Neural crest cell (in vitro differentiated cells): ENCODE results near the gene OARD1. TPM values are rescaled to one million over a fixed set of nuclear protein-coding genes. Genes with fewer than 3 reads are reported as not detected.
A peak's percentile ranks its signal among the peaks of the same experiment; 100 is the strongest.
"Not testable (repeated sequence)": the region's sequence is repeated elsewhere in the genome, so short reads cannot be mapped to it uniquely, and the experiment has no call there.

Source experiments
- DNase-seq: peaks from one replicate; pipeline ENCODE4 v3.0.0; 2021; ENCODE audit warnings: low read depth, mixed read lengths, low spot score
- H3K27ac Mint-ChIP-seq: one replicate; pipeline ENCODE4 v1.8.0; 2021; ENCODE audit warnings: mild to moderate bottlenecking, mixed read lengths; ENCODE audit not compliant: unreplicated experiment
- H3K27me3 Mint-ChIP-seq: 2 replicates; pipeline ENCODE4 v1.8.0; 2021; ENCODE audit warnings: low read depth, mild to moderate bottlenecking, mixed read lengths
- H3K36me3 Mint-ChIP-seq: 2 replicates; pipeline ENCODE4 v1.8.0; 2021; ENCODE audit warnings: low read depth, mild to moderate bottlenecking, mixed read lengths
- H3K4me1 Mint-ChIP-seq: 2 replicates; pipeline ENCODE4 v1.8.0; 2021; ENCODE audit warnings: mixed read lengths
- H3K4me3 Mint-ChIP-seq: one replicate; pipeline ENCODE4 v1.8.0; 2021; ENCODE audit warnings: mild to moderate bottlenecking, mixed read lengths
- H3K9me3 Mint-ChIP-seq: 2 replicates; pipeline ENCODE4 v1.8.0; 2021; ENCODE audit warnings: mixed read lengths
- long read RNA-seq: library from polyadenylated mRNA; unstranded; transcript quantifications from one replicate; pipeline ENCODE4 v2.0.0, GENCODE V29; 2020
- total RNA-seq: library from RNA; stranded (reverse); gene quantifications from 2 replicates; pipeline ENCODE4 v1.2.1, GENCODE V29; 2021
- TF ChIP-seq, protein P1 (sequence below): fragments of 200-600 bp; sonication (generic); conservative IDR thresholded peaks from 2 replicates; pipeline ENCODE4 v1.5.0; 2021; ENCODE audit warnings: antibody characterized with exemption, mild to moderate bottlenecking

OARD1 gene
- 32.8 and 32.9 TPM in 2 replicates for total RNA-seq
- long read RNA-seq, transcript OARD1-210 (6 exons, 3,330 nt) = major isoform, 30 of 85 reads
- long read RNA-seq, transcript OARD1-202 (6 exons, 1,337 nt) = minor isoform, 21 of 85 reads
- long read RNA-seq, transcript OARD1-203 (6 exons, 1,515 nt) = minor isoform, 6 of 85 reads
- long read RNA-seq, transcript OARD1-207 (5 exons, 819 nt) = minor isoform, 5 of 85 reads
- long read RNA-seq, partial matches to known transcripts = 4 of 85 reads
- long read RNA-seq, other reads (novel, unspliced or antisense) = 14 of 85 reads

DNA sequence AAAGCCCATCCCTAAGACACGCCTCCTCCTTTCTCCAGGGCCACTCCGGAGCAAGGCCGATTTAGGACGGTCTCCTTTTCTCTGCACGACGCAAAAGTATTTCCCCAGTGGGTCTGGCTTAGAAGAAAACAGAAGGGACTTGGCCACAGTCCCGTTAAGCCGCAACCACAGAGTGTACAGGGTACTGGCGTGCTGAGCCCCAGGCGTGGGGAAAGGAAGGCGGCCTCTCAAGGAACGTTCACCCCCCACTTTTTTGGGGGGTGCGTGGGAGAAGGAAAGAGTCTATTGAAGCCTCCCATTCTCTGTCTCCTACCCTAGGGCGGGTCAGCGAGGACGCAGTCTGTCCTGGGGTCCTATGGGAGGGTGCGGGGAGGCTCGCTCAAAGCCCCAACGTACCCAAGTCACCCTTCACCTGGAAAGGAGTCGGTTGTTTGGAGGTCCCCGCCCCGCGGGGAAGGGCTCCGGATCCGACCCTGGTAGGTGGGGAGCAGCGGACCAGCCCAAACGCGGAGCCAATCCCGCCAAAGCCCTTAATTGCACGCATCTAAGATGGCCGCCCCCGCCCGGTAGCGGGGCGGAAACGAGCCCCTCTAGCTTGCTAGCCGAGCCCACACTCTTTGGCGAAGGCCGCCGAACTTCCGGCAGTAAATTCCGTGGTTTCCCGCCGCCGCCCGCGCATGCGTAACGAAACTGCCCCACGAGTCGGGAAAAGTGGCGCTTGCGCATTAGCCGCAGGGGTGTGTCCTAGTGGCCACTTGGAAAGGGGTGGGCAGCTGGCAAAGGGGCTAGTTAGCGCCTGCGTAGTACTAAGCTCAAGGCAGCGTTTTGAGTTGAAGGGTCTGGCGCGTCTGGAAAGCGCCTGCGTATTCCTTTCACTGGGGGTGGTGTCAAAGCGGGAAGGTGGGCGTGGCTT is at the start of gene OARD1:
Gene OARD1 (minus strand): TSS at position 434 of the 913 bp plus-strand sequence. CDS start 722 bp downstream, outside the sequence.
- TF ChIP-seq, protein P1, sequence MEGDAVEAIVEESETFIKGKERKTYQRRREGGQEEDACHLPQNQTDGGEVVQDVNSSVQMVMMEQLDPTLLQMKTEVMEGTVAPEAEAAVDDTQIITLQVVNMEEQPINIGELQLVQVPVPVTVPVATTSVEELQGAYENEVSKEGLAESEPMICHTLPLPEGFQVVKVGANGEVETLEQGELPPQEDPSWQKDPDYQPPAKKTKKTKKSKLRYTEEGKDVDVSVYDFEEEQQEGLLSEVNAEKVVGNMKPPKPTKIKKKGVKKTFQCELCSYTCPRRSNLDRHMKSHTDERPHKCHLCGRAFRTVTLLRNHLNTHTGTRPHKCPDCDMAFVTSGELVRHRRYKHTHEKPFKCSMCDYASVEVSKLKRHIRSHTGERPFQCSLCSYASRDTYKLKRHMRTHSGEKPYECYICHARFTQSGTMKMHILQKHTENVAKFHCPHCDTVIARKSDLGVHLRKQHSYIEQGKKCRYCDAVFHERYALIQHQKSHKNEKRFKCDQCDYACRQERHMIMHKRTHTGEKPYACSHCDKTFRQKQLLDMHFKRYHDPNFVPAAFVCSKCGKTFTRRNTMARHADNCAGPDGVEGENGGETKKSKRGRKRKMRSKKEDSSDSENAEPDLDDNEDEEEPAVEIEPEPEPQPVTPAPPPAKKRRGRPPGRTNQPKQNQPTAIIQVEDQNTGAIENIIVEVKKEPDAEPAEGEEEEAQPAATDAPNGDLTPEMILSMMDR = no peak

DNA sequence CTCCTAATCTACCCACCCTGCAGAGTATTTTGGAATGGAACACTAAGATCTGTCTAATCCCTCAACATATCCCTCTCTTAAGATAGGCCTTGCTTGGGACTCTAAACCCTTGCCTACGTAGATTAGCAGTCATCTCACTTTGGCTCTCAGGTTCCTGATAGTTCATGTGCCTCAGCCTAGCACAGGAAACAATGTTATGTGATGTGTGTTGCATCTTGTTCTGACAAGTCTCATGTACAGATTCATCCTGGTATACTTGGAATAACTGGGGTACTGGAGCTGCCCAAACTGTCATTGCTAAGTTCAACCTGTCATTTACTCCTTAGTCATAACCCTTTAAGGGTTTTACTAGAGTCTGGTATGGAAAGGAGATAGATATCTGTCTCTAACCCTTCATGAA is 47.9 kb upstream of the OARD1 start:
- H3K4me3 Mint-ChIP-seq = no peak overlapping the region
- H3K27me3 Mint-ChIP-seq = no peaks in the 10 kb centered on the region
- H3K9me3 Mint-ChIP-seq = no peaks in the 10 kb centered on the region
- H3K4me1 Mint-ChIP-seq = peaks cover 16% of the 10 kb centered on the region
- H3K36me3 Mint-ChIP-seq = peaks cover 6% of the 10 kb centered on the region
- TF ChIP-seq, protein P1 = no peak
- H3K27ac Mint-ChIP-seq = no peak overlapping the region
- DNase-seq = no peak

More for the DNA sequence above, at the start of gene OARD1:
- Mint-ChIP-seq H3K9me3 (no peaks in the 10 kb centered on the region), H3K27ac (peak within 1 kb of the TSS; percentile 97), H3K4me1 (peaks cover 40% of the 10 kb centered on the region), H3K36me3 (no peaks in the 10 kb centered on the region), H3K27me3 (no peaks in the 10 kb centered on the region), H3K4me3 (peak within 1 kb of the TSS; percentile 97)
- peak; percentile 100 for DNase-seq

DNA sequence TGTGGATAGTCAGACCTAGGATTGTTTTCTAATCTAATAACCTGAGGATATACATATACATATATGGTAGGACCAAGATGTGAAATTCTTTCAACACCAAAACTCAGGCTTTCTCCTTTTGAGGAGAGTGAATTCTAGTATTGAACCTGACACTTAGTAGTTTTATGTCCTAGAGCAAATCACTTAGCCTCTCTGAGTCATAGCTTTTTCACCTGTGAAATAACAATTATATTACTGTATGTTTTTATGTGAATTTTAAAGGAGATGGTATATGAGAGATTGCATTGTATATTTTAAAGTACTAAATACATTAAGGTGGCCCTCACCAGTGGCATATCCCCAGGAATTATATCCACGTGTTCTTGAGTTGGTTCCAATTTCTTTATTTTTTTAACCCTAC is 47.4 kb upstream of the OARD1 start:
- Mint-ChIP-seq H3K27me3 (no peaks in the 10 kb centered on the region), H3K27ac (no peak overlapping the region), H3K4me1 (peaks cover 19% of the 10 kb centered on the region), H3K9me3 (no peaks in the 10 kb centered on the region), H3K36me3 (peaks cover 6% of the 10 kb centered on the region), H3K4me3 (no peak overlapping the region)
- no peak for DNase-seq
- TF ChIP-seq, protein P1 = no peak

GRCh38 chr6:41115027-41115426 is 42.9 kb upstream of the OARD1 start:
- H3K9me3 Mint-ChIP-seq, H3K36me3 Mint-ChIP-seq, H3K4me3 Mint-ChIP-seq, DNase-seq, H3K27me3 Mint-ChIP-seq, H3K27ac Mint-ChIP-seq: not testable (repeated sequence)
- peaks cover 27% of the 10 kb centered on the region for H3K4me1 Mint-ChIP-seq

- peaks cover 11% of the 10 kb centered on the region for H3K4me1 Mint-ChIP-seq
Observed at GRCh38 chr6:41111017-41111416, 38.9 kb upstream of the OARD1 start.

More at GRCh38 chr6:41111017-41111416, 38.9 kb upstream of the OARD1 start:
- no peaks in the 10 kb centered on the region for H3K36me3 Mint-ChIP-seq
- TF ChIP-seq, protein P1 = no peak
- no peak for DNase-seq
- no peaks in the 10 kb centered on the region for H3K27me3 Mint-ChIP-seq
- H3K4me3 Mint-ChIP-seq = no peak overlapping the region
- H3K27ac Mint-ChIP-seq = no peak overlapping the region
- H3K9me3 Mint-ChIP-seq = no peaks in the 10 kb centered on the region
